MM.1S (cell line): Measurements from ENCODE around the gene WIZ.

Source experiments
- DNase-seq: peaks from one replicate; pipeline ENCODE4 v3.0.0-alpha.2; 2015
- H2AFZ ChIP-seq: fragments of 300-600 bp; sonication (generic); 2 replicates; pipeline ENCODE4 v1.6.0; 2016; ENCODE audit warnings: antibody characterized with exemption, low read length
- H3F3A ChIP-seq: fragments of 300-600 bp; sonication (generic); 2 replicates; pipeline ENCODE4 v1.6.1; 2016; ENCODE audit warnings: mild to moderate bottlenecking, antibody characterized with exemption, low read length, moderate library complexity, mixed read lengths; ENCODE audit not compliant: insufficient read depth
- H3K27ac ChIP-seq: fragments of 300-600 bp; sonication (generic); 2 replicates; pipeline ENCODE4 v1.5.1; 2016; ENCODE audit warnings: mild to moderate bottlenecking, low read length
- H3K27me3 ChIP-seq: fragments of 300-600 bp; sonication (generic); replicated peaks from 2 replicates; pipeline ENCODE4 v1.6.0; 2016; ENCODE audit warnings: low read length; ENCODE audit not compliant: insufficient read depth
- H3K36me3 ChIP-seq: fragments of 300-600 bp; sonication (generic); replicated peaks from 2 replicates; pipeline ENCODE4 v1.6.1; 2016; ENCODE audit warnings: mild to moderate bottlenecking, low read length, mixed read lengths; ENCODE audit not compliant: insufficient read depth
- H3K4me1 ChIP-seq: fragments of 300-600 bp; sonication (generic); 2 replicates; pipeline ENCODE4 v1.6.1; 2016; ENCODE audit warnings: low read length, mixed read lengths
- H3K4me2 ChIP-seq: fragments of 300-600 bp; sonication (generic); 2 replicates; pipeline ENCODE4 v1.6.0; 2016; ENCODE audit warnings: low read depth, low read length
- H3K4me3 ChIP-seq: fragments of 300-600 bp; sonication (generic); 2 replicates; pipeline ENCODE4 v1.5.1; 2016; ENCODE audit warnings: low read length, mixed read lengths
- H3K79me2 ChIP-seq: fragments of 300-600 bp; sonication (generic); 2 replicates; pipeline ENCODE4 v1.6.1; 2016; ENCODE audit warnings: mixed run types, low read length, mixed read lengths
- H3K9ac ChIP-seq: fragments of 300-600 bp; sonication (generic); 2 replicates; pipeline ENCODE4 v1.6.1; 2016; ENCODE audit warnings: low read length, mixed read lengths
- H3K9me2 ChIP-seq: fragments of 300-600 bp; sonication (generic); replicated peaks from 2 replicates; pipeline ENCODE4 v1.6.1; 2016; ENCODE audit warnings: mild to moderate bottlenecking, low read length, mixed read lengths; ENCODE audit not compliant: insufficient read depth
- H3K9me3 ChIP-seq: fragments of 300-600 bp; sonication (generic); replicated peaks from 2 replicates; pipeline ENCODE4 v1.6.1; 2016; ENCODE audit warnings: mild to moderate bottlenecking, low read length, mixed read lengths; ENCODE audit not compliant: insufficient read depth
- H4K20me1 ChIP-seq: fragments of 300-600 bp; sonication (generic); 2 replicates; pipeline ENCODE4 v1.6.1; 2016; ENCODE audit warnings: mild to moderate bottlenecking, low read length, moderate library complexity, mixed read lengths; ENCODE audit not compliant: insufficient read depth
- CTCF ChIP-seq: fragments of 300-600 bp; sonication (generic); IDR thresholded peaks from 2 replicates; pipeline ENCODE4 v1.5.1; 2016; ENCODE audit warnings: antibody characterized with exemption, low read length, mixed read lengths
- EZH2 ChIP-seq: fragments of 300-600 bp; sonication (generic); optimal IDR thresholded peaks from 2 replicates; pipeline ENCODE3; 2017; ENCODE audit warnings: low read depth, mild to moderate bottlenecking, antibody characterized with exemption, low read length, mixed read lengths
- EZH2phosphoT487 ChIP-seq: fragments of 300-600 bp; sonication (generic); IDR thresholded peaks from 2 replicates; pipeline ENCODE4 v1.6.1; 2018; ENCODE audit warnings: antibody characterized with exemption, low read length

WIZ gene

GRCh38 chr19:15452111-15453047, 2.6 kb upstream of the WIZ start:
- Histone ChIP-seq H3K9me3 (no peaks in the 10 kb centered on the region), H3K79me2 (no peaks in the 10 kb centered on the region), H3F3A (peaks cover 23% of the 10 kb centered on the region), H3K36me3 (no peaks in the 10 kb centered on the region; the same call in 1 of the 2 replicates), H2AFZ (no peak overlapping the region), H3K9me2 (no peaks in the 10 kb centered on the region), H3K4me2 (no peak overlapping the region), H3K27me3 (no peaks in the 10 kb centered on the region), H3K27ac (no peak overlapping the region), H3K4me1 (no peaks in the 10 kb centered on the region), H4K20me1 (no peaks in the 10 kb centered on the region), H3K9ac (no peak overlapping the region), H3K4me3 (no peak overlapping the region)
- TF ChIP-seq CTCF (no peak), EZH2phosphoT487 (no peak), EZH2 (no peak)
- no peak for DNase-seq

GRCh38 chr19:15450528-15450890, 753 bp upstream of the WIZ start:
- Histone ChIP-seq H3K36me3 (no peaks in the 10 kb centered on the region; the same call in 1 of the 2 replicates), H3K27me3 (no peaks in the 10 kb centered on the region), H3K4me3 (no peak overlapping the region), H3F3A (peaks cover 23% of the 10 kb centered on the region), H3K4me1 (no peaks in the 10 kb centered on the region), H2AFZ (no peak overlapping the region), H3K79me2 (no peaks in the 10 kb centered on the region), H3K4me2 (no peak overlapping the region), H3K9me2 (no peaks in the 10 kb centered on the region), H4K20me1 (no peaks in the 10 kb centered on the region), H3K9ac (no peak overlapping the region), H3K9me3 (no peaks in the 10 kb centered on the region), H3K27ac (peak overlapping the region; percentile 12; the same call in 1 of the 2 replicates)
- no peak for DNase-seq
- no peak for TF ChIP-seq EZH2
- no peak for TF ChIP-seq EZH2phosphoT487
- no peak for TF ChIP-seq CTCF

- Histone ChIP-seq H3F3A (peaks cover 23% of the 10 kb centered on the region), H3K9me2 (no peaks in the 10 kb centered on the region), H3K4me1 (no peaks in the 10 kb centered on the region), H3K4me2 (peak overlapping the region; percentile 89), H3K79me2 (no peaks in the 10 kb centered on the region), H3K36me3 (no peaks in the 10 kb centered on the region), H3K4me3 (peak overlapping the region; percentile 56; the same call in 1 of the 2 replicates), H2AFZ (peak overlapping the region; percentile 58), H3K9ac (peak overlapping the region; percentile 21; the same call in 1 of the 2 replicates), H3K27me3 (no peaks in the 10 kb centered on the region), H3K9me3 (no peaks in the 10 kb centered on the region), H3K27ac (no peak overlapping the region), H4K20me1 (no peaks in the 10 kb centered on the region)
- no peak for DNase-seq
- TF ChIP-seq CTCF, result no peak
These were observed 757 bp downstream of the WIZ start for GRCh38 chr19:15448778-15449619.
